Activated B cell treated with CpG ODN at 0.5 μM for 24 hours (primary cell): Measurements from ENCODE around the gene WDR26. TPM values are rescaled to one million over a fixed set of nuclear protein-coding genes. Genes with fewer than 3 reads are reported as not detected.

Source experiments
- ATAC-seq: fragments of 200-7000 bp; cut with Tn5 transposase; one replicate; pipeline ENCODE4 v1.10.0; 2021; ENCODE audit warnings: low read depth, mild to moderate bottlenecking, moderate library complexity
- CTCF ChIA-PET: fragments of 350-600 bp; sonication (Branson Sonifier 250); formaldehyde crosslinking; loops from one replicate; lab custom pipeline; 2021; ENCODE audit warnings: antibody characterized with exemption; lab: Charles Lee
- POLR2A ChIA-PET: fragments of 350-600 bp; sonication (Branson Sonifier 250); formaldehyde crosslinking; loops from one replicate; lab custom pipeline; 2021; ENCODE audit warnings: antibody characterized with exemption; lab: Charles Lee
- DNase-seq: peaks from one replicate; pipeline ENCODE4 v3.0.0; 2022
- H3K27ac Mint-ChIP-seq: one replicate; pipeline ENCODE4 v1.8.0; 2020; ENCODE audit warnings: mixed read lengths
- H3K27me3 Mint-ChIP-seq: one replicate; pipeline ENCODE4 v1.8.0; 2021; ENCODE audit warnings: mixed read lengths
- H3K36me3 Mint-ChIP-seq: one replicate; pipeline ENCODE4 v1.8.0; 2021; ENCODE audit warnings: low read depth, mixed read lengths
- H3K4me1 Mint-ChIP-seq: one replicate; pipeline ENCODE4 v1.8.0; 2021; ENCODE audit warnings: mixed read lengths
- H3K4me3 Mint-ChIP-seq: one replicate; pipeline ENCODE4 v1.8.0; 2020; ENCODE audit warnings: mild to moderate bottlenecking, mixed read lengths
- H3K9me3 Mint-ChIP-seq: one replicate; pipeline ENCODE4 v1.8.0; 2020; ENCODE audit warnings: mixed read lengths
- CTCF ChIP-seq: fragments of 200-600 bp; IDR thresholded peaks from one replicate; pipeline ENCODE4 v1.8.0; 2022; ENCODE audit warnings: antibody characterized with exemption, mild to moderate bottlenecking
- intact Hi-C: fragments of 100-400 bp; cut with micrococcal nuclease; formaldehyde crosslinking; loops from one replicate; pipeline ENCODE4 v1.15.1; 2024
- total RNA-seq: library from RNA; stranded (reverse); gene quantifications from 2 replicates; pipeline ENCODE4 v1.2.3, GENCODE V29; 2022

Gene WDR26
- total RNA-seq, 1 donor from 2014 or later: 91.3 TPM

- Mint-ChIP-seq H3K4me3 (no peak overlapping the region), H3K9me3 (no peaks in the 10 kb centered on the region), H3K27me3 (no peaks in the 10 kb centered on the region), H3K36me3 (peaks cover 2% of the 10 kb centered on the region), H3K27ac (no peak overlapping the region), H3K4me1 (peaks cover 18% of the 10 kb centered on the region)
- no peak for DNase-seq
- CTCF ChIA-PET: interaction anchor here (0.7 to 2.2 kb wide), 13 partner anchors 9 to 1529 kb away, joined by 3 to 25 read pairs (median 4); no protein-coding TSS in a partner anchor
- no peak for TF ChIP-seq CTCF
- ATAC-seq: no peak
- POLR2A ChIA-PET: interaction anchor here (0.7 to 1.8 kb wide), 2 partner anchors 8 to 23 kb away, joined by 4 to 7 read pairs; partner anchors contain the start of gene WDR26
- intact Hi-C loops: loop anchor here (1.0 to 5.0 kb wide), 6 partner anchors 23 to 759 kb away; partner anchors contain the start of genes CNIH4 and WDR26
These were observed 23.2 kb upstream of the WDR26 start for GRCh38 chr1:224457782-224458144.

GRCh38 chr1:224456637-224456953 lies 22.0 kb upstream of the WDR26 start:
- ChIA-PET CTCF (interaction anchor here (1.3 to 2.2 kb wide), 6 partner anchors 8 to 340 kb away, joined by 4 to 25 read pairs (median 6); no protein-coding TSS in a partner anchor), POLR2A (interaction anchor here (1.8 kb wide), 1 partner anchor 22 kb away, joined by 7 read pairs; the partner anchor contains the start of gene WDR26)
- DNase-seq (no peak), ATAC-seq (no peak)
- H3K27ac Mint-ChIP-seq: no peak overlapping the region
- peaks cover 18% of the 10 kb centered on the region for H3K4me1 Mint-ChIP-seq
- no peak overlapping the region for H3K4me3 Mint-ChIP-seq
- peaks cover 2% of the 10 kb centered on the region for H3K36me3 Mint-ChIP-seq
- no peaks in the 10 kb centered on the region for H3K27me3 Mint-ChIP-seq
- no peak for TF ChIP-seq CTCF
- intact Hi-C loops: loop anchor here (5.0 kb wide), 1 partner anchor 49 kb away; no protein-coding TSS in a partner anchor
- no peaks in the 10 kb centered on the region for H3K9me3 Mint-ChIP-seq

- ATAC-seq (no peak), DNase-seq (no peak)
- ChIA-PET POLR2A (interaction anchor here (0.6 kb wide), 1 partner anchor 11 kb away, joined by 5 read pairs; no protein-coding TSS in a partner anchor), CTCF (no interaction called here)
- Mint-ChIP-seq H3K36me3 (peaks cover 3% of the 10 kb centered on the region), H3K27me3 (no peaks in the 10 kb centered on the region), H3K9me3 (no peaks in the 10 kb centered on the region), H3K4me3 (no peak overlapping the region), H3K27ac (no peak overlapping the region), H3K4me1 (peaks cover 13% of the 10 kb centered on the region)
- intact Hi-C loops: loop anchor here (5.0 kb wide), 1 partner anchor 47 kb away; no protein-coding TSS in a partner anchor
- no peak for TF ChIP-seq CTCF
These were observed 19.9 kb upstream of the WDR26 start for GRCh38 chr1:224454402-224455055.

GRCh38 chr1:224450561-224451350 lies 16.2 kb upstream of the WDR26 start:
- H3K27me3 Mint-ChIP-seq: no peaks in the 10 kb centered on the region

More at GRCh38 chr1:224450561-224451350, 16.2 kb upstream of the WDR26 start:
- TF ChIP-seq CTCF: no peak
- POLR2A ChIA-PET: no interaction called here
- Mint-ChIP-seq H3K9me3 (no peaks in the 10 kb centered on the region), H3K4me3 (no peak overlapping the region), H3K27ac (no peak overlapping the region), H3K36me3 (peaks cover 3% of the 10 kb centered on the region), H3K4me1 (no peaks in the 10 kb centered on the region)
- DNase-seq (no peak), ATAC-seq (no peak)
- CTCF ChIA-PET: no interaction called here
- intact Hi-C loops: no loop called here
